Measurements from ENCODE around the gene VASH1.

The VASH1 gene

GRCh38 chr14:76752744-76753143 lies 8.5 kb upstream of the VASH1 start:
- TF ChIP-seq, protein P1, sequence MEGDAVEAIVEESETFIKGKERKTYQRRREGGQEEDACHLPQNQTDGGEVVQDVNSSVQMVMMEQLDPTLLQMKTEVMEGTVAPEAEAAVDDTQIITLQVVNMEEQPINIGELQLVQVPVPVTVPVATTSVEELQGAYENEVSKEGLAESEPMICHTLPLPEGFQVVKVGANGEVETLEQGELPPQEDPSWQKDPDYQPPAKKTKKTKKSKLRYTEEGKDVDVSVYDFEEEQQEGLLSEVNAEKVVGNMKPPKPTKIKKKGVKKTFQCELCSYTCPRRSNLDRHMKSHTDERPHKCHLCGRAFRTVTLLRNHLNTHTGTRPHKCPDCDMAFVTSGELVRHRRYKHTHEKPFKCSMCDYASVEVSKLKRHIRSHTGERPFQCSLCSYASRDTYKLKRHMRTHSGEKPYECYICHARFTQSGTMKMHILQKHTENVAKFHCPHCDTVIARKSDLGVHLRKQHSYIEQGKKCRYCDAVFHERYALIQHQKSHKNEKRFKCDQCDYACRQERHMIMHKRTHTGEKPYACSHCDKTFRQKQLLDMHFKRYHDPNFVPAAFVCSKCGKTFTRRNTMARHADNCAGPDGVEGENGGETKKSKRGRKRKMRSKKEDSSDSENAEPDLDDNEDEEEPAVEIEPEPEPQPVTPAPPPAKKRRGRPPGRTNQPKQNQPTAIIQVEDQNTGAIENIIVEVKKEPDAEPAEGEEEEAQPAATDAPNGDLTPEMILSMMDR (conservative IDR thresholded peaks at IDR 0.05): no peak
- H3K27ac ChIP-seq: no peak overlapping the region

GRCh38 chr14:76753541-76754198 lies 7.6 kb upstream of the VASH1 start:
- TF ChIP-seq, protein P1 (conservative IDR thresholded peaks at IDR 0.05): no peak
- no peak overlapping the region for H3K27ac ChIP-seq

- TF ChIP-seq, protein P1 (conservative IDR thresholded peaks at IDR 0.05): no peak
- no peak overlapping the region for H3K27ac ChIP-seq
Observed at GRCh38 chr14:76754586-76754985, 6.7 kb upstream of the VASH1 start.

- TF ChIP-seq, protein P1 (conservative IDR thresholded peaks at IDR 0.05): no peak
Observed at GRCh38 chr14:76755610-76756370, 5.5 kb upstream of the VASH1 start.

GRCh38 chr14:76756371-76756750 lies 4.9 kb upstream of the VASH1 start:
- TF ChIP-seq, protein P1 (conservative IDR thresholded peaks at IDR 0.05): no peak
- H3K27ac ChIP-seq: no peak overlapping the region

More at GRCh38 chr14:76755610-76756370, 5.5 kb upstream of the VASH1 start:
- H3K27ac ChIP-seq: no peak overlapping the region

DNA sequence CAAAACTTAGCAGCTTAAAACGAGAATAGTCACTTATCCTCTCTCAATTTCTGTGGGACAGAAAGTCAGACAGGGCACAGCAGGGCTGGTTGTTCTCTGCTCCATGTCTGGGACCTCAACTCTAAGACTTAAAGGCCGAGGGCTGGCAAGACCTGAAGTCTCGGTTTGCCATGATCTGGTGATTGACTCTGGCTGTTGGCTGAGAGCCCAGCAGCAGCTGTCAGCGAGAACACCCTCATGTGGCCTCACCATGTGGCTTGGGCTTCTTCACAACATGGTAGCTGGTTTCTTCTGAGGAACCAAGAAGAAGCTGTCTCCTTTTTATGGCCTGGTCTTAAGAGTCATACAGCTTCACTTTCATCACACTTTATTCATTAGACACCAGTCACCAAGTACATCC lies 1.7 kb upstream of the VASH1 start:
- no peak overlapping the region for H3K27ac ChIP-seq
- TF ChIP-seq, protein P1 (conservative IDR thresholded peaks at IDR 0.05): no peak

GRCh38 chr14:76760331-76761135 lies 735 bp upstream of the VASH1 start:
- peak overlapping the region; percentile 71; the same call in 1 of the 2 replicates for H3K27ac ChIP-seq
- TF ChIP-seq, protein P1 (conservative IDR thresholded peaks at IDR 0.05): no peak

Data from VCaP (cell line).